ENCODE data around the gene INKA1. TPM values are rescaled to one million over a fixed set of nuclear protein-coding genes. Genes with fewer than 3 reads are reported as not detected.
"Not testable (repeated sequence)": the region's sequence is repeated elsewhere in the genome, so short reads cannot be mapped to it uniquely, and the experiment has no call there.

Gene INKA1
- total RNA-seq, 1 donor from 2014 or later: 1.7 TPM

DNA sequence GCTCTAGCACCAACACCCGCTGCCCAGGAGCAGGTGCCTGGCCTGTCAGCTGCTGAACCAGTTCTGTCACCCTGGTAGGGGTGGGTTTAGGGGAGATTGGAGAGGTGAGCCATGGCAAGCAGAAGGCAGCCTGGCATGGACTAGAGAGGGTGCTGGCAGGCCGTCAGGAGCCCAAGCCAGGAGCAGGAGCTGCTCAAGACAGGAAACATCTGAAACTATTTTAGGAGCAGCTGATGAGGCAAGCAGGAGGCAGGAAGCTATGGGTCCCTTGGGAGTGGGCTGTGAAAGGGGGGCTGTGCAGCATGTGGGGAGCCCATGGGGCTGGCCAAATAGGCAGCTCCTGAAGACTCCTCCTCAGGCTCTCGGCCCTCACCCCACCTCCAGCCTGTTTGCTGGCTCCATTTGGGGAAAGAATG is 2.3 kb downstream of the INKA1 start:
- ATAC-seq: peak; percentile 72
- intact Hi-C loops (cut with micrococcal nuclease): no loop called here
- DNase-seq: peak; percentile 92

DNA sequence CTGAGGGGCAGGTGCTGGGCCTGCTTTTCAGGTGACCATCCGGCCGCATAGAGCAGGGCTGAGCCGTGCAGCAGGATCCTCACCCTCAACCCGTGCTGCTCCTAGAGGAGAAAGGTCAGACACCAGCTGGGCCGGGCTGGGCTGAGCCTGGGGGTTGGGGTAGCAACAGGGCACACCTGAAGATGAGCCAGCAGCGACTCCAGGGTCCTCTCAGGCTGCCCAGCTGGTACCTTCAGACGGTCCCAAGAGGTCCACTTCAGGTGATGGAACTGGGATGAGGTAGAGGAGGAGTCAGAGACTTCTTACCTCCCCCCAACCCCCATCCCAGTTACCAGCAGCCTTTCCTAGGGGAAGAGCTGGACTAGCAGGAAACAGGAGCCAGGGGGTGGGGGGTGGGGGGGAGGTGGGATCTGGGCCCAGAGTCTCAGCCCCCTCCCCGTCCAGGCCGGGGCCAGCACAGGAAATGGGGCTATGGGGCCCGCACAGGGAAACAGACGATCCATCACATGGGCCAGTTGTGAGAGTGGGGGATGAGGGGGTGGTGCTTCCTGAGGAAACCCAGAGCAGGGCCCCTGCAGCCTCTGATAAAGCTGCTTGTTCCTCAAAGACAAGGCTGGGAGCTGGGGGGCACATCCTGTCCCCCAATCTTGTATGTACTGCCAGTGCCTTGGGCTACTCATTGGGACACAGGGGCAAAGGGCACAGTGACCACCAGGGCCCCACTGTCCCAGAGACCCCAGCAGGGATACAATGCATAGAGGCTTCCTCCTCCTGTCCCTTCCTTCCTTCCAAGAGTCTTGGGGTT is 3.0 kb downstream of the INKA1 start:
- ATAC-seq: no peak
- intact Hi-C loops (cut with micrococcal nuclease): no loop called here

DNA sequence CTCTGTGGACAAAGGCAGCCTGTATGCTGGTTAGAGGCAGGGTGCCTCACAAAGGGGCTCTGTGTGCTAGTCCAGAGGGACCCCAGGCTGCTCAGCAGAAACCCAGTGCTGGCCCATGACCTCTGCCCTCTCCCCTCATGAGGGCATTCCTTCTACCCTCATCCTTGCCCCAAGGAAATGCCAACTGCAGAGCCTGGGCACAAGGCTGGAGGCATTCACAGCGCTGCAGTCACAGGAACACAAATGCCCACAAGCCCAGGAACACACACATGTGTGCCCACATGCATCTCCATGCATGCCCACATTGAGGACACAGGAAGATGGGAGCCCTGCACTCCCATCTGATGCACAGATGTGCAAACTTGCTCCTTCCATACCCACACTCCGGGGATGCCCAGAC is 3.8 kb downstream of the INKA1 start:
- DNase-seq (no peak), ATAC-seq (no peak)
- intact Hi-C loops (cut with micrococcal nuclease): no loop called here

More for the DNA sequence above, 3.0 kb downstream of the INKA1 start:
- peak; percentile 40 for DNase-seq

DNA sequence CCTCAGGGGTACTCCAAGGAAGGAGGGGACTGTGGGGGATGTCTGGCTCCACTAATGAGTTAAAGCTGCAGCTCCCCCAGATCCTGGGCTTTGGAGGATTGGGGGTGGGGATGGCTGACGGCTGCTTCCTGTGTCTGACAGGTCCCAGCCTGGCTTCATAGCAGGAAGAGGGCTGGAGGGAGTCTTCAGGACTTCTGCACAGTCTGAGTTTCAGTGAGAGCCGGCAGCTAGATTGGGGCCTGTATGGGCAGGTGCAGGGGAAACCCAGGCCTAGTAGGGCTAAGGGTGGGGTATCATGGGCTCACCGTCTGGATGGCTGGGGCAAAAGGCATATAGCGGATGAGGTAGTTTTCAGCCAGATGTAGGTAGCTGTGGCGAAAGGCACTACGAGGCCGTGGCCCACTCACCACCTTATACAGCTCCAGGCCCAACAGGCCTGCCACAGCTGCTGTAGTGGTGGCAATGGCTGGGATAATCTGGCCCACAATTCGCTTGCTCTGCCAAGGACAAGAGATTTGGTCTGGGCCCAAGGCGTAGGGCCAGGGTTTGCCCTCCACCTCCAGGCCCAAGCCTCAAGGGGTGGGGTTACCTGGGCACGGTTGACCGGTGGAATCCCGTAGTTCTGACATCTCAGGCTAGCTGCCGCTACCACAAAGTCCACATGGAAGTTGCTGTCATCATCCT is 4.5 kb downstream of the INKA1 start:
- intact Hi-C loops (cut with micrococcal nuclease): no loop called here
- peak; percentile 35 for DNase-seq
- ATAC-seq: no peak

DNA sequence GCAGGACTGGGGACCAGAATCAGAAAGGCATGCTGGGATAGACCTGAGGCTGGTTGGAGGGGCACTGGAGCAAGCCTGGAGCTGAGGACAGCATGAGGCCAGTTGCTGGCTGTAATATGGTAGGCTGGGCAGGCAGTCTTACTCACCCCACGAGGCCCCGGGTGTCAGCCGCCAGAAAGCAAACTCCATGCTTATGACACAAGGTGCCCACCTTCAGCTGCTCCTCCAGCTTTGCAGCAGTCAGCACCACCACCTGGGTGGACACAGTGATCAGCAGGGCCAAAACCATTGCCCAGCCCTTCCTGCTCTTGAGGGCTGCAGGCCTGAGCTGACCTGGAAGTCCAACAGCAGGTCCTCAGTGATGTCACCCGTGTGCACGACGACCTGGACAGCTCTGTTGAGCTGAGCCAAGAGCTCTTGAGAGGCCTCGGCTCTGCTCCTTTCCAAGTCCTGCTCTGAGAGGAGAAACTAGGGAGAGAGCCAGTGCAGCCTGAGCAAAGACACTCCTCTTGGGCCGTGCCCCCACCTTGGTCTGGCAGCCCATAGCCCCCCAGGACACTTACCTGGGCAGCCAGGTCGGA is 9.9 kb downstream of the INKA1 start:
- peak; percentile 68 for ATAC-seq
- intact Hi-C loops (cut with micrococcal nuclease): no loop called here
- peak; percentile 37 for DNase-seq

DNA sequence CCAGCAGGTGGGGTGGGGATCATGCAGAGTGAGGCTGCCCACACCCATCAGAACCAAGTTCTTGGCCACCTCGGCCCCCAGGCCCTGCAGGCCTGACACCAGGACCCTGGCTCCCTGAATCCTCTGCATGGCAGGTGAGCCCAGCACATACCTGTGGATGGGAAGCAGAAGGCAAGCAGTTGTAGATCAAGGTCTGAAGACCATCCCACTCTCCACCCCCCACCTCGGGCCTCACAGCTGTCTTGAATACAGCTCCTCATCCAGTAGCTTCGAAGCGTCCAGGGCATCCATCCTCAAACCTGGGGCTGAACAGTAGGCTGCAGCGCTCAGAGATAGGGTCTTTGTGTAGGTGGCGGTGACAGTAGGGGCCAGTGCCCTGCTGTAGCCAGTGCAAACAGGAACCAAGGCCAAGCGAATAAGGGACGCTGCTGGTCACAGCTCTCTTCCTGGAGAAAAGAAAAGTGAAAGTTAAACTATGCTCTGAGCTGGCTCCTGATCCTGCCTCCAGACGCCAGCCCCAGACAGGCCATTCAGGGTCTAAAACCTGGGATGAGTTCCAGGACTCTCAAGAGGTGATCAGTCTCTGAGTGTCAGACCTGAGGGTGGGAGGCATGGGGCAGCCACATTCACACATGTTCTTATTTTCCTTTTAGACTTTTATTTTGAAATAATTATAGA is 10.6 kb downstream of the INKA1 start, which contains the start of gene UBA7:
UBA7 (minus strand) TSS at position 457 of the 678 bp plus-strand sequence; CDS start at position 291, 166 bp downstream.
- intact Hi-C loops (cut with micrococcal nuclease): no loop called here
- peak; percentile 74 for DNase-seq
- ATAC-seq: peak; percentile 95

DNA sequence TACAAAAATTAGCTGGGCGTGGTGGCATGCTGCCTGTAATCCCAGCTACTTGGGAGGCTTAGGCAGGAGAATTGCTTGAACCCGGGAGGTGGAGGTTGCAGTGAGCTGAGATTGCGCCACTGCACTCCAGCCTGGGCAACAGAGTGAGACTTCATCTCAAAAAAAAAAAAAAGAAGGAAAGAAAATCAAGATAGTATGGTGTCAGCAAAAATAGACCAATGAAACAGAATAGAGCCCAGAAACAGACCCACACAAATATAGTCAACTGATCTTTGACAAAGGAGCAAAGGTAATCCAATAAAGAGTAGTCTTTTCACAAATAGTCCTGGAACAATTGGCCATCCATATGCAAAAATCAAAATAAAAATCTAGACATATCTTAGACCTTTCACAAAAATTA is 20.1 kb downstream of the INKA1 start:
- intact Hi-C loops (cut with micrococcal nuclease); ATAC-seq: not testable (repeated sequence)

DNA sequence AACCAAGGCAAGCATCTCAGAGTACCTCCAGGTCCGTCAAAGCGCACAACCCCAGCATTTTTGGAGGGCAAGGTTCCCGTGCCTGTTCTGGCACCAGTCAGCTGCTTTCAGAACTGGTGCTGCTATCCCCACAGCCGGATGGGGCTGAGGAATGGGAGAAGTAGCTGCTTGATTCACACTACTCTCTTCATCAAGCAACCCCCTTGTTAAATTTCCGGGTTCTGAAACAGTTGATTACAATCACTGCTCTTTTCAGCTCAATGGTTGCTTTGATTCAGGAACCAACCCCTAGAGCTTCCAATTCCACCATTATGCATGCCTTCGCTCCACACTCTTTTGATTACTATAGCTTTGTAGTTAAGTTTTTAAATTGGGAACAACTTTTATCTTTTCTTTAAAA is 23.0 kb downstream of the INKA1 start:
- DNase-seq (no peak), ATAC-seq (no peak)
- intact Hi-C loops (cut with micrococcal nuclease): no loop called here

More for the DNA sequence above, 20.1 kb downstream of the INKA1 start:
- not testable (repeated sequence) for DNase-seq

DNA sequence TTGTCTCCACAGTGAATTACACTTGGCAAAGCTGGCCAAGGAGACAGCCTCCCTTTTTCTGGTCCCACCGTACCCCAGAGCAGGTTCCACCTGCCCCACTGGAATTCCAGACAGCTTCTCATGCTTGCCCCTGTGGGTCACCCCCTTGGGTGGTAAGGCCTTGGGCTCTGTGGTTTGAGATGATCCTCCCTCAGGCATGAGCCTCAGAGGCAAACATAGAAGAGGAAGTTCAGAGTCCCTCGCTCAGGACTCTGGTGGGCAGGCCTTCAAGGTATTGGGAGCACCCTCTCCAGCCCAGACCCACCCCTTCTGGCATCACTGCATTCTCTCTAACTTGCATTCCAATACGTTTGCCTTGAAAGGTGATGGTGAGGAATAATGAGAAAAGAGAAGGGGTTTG is 28.3 kb downstream of the INKA1 start:
- DNase-seq (no peak), ATAC-seq (no peak)
- intact Hi-C loops (cut with micrococcal nuclease): no loop called here

DNA sequence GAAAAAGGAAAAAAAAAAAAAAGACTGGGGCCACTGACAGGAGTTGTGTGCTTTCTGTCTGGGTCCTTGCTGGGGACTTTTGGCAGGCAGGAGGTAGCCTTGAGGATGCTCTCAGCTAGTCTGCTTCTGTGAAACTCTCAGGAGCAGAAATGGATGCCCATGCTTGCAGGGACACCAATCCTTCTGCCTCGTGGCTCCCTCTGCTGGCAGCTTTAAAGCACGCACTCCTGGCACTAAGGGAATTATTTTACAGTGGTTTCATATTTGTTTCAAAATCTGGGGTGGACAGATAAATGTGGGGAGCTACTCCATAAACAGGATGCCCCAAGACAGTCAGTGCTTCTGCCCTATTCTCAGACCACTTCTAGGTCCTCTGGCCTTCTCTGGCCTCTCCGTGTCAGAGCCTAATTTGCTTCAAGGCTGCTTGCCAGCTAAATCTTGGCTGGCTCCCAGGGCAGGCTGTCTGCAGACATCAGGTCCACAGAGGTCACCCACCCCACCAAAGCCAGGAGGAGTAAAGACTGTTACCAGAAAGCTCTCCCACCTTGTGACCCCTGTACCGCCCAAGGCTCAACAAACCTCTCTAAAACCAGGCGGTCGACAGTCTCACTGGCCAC is 36.2 kb downstream of the INKA1 start:
- intact Hi-C loops (cut with micrococcal nuclease): no loop called here
- DNase-seq (peak; percentile 87), ATAC-seq (peak; percentile 90)

DNA sequence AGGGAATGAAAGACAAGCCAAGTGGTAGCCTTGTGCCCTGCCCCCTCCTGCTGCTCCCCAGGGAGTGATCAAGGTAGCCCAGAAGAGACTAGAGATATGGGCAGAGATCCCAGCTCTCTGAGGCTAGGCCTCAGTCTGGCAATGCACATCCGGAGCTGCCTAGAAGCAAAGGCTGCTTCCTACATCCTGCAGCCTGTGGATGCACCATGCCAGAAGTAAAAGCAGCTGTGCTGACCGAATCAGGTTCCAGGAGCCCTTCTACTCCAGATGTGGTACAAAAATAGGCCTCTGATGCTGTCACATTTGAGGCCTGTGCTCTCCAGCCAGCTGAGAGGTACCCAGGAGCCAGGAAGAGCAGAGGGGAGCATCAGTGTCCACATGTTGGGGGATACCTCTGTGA is 37.3 kb downstream of the INKA1 start:
- ATAC-seq (peak; percentile 5), DNase-seq (no peak)
- intact Hi-C loops (cut with micrococcal nuclease): loop anchor here (5.0 kb wide), 1 partner anchor 38 kb away; the partner anchor contains the start of gene INKA1

DNA sequence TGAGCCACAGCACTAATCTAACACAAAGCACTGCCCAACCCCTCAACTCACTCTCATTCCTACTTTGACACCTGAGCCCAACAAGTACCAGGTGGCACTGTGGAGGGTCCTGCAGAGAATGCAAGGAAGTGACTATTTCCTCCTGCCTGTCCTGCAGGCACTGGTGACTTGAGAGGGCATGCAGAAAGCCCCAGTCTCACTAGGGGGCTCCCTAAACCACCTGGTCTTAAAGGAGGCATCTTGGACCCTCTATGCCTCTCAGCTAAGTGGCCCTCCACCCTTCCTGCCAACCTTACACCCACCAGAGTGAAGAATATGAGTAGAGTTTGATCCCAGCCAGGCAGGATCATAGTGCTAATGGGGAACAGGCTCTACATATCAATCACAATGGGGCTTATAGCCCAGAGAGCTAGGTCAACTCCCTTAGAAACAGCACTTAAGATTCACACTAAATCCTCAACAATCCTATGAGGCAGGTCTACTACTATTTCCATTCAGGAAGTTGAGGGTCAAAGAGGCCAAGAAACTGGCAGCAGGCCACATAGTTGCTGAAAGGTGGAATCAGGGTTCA is 38.1 kb downstream of the INKA1 start:
- ATAC-seq (no peak), DNase-seq (no peak)
- intact Hi-C loops (cut with micrococcal nuclease): loop anchor here (5.0 kb wide), 1 partner anchor 39 kb away; the partner anchor contains the start of gene INKA1

DNA sequence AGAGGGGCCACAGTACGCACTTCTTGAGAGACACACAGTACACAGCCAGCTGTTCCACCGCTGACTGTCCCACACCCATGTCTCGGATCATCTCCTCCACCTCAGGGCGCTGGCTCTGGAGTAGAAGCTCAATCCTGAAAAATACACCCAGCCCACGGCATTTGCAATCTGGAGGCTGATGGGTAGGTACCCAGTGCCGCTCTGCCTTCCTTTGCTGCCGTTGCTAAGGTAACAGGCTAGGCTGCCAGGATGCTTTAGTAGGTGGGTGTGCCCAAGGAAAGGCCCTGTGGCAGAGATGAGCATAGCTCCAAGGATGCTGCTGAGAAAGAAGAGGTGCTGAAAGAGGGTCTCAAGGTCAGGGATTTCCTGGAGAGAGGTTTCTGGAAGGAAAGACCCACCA is 38.7 kb downstream of the INKA1 start:
- ATAC-seq: no peak
- intact Hi-C loops (cut with micrococcal nuclease): loop anchor here (5.0 kb wide), 1 partner anchor 40 kb away; the partner anchor contains the start of gene INKA1
- DNase-seq: no peak

DNA sequence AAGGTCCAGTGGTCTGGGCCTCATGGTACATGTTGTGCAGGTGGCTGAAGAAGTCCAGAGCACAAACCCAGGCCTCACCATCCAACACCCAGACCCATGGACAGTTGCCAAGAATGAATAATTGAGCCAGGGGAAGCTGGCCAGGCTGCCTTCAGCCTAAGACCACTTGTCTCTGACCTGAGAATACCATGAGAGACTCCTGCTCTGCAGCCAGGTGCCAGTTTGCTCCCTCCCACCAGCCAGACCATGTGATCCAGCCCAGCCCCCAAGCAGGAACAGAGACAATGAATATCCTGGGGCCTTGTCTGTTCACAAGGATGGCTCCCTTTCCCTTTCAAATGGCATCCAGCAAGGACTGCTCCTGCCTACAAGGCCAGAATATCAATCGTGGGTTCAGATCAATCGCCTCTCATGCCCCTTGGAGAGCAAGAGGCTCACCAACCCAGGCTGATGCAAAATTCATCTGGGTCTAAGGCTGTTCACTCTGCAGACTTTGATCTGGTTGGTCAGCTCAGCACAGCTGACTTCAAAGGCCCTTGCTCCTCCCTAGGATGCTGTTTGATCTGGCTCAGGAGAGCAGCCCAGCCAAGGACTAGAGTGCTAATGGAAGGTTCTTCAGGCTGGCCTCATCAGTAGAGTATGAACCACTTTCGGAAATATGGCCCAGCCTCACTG is 39.9 kb downstream of the INKA1 start:
- ATAC-seq: peak; percentile 38
- DNase-seq: peak; percentile 30
- intact Hi-C loops (cut with micrococcal nuclease): loop anchor here (5.0 kb wide), 1 partner anchor 41 kb away; the partner anchor contains the start of gene INKA1

DNA sequence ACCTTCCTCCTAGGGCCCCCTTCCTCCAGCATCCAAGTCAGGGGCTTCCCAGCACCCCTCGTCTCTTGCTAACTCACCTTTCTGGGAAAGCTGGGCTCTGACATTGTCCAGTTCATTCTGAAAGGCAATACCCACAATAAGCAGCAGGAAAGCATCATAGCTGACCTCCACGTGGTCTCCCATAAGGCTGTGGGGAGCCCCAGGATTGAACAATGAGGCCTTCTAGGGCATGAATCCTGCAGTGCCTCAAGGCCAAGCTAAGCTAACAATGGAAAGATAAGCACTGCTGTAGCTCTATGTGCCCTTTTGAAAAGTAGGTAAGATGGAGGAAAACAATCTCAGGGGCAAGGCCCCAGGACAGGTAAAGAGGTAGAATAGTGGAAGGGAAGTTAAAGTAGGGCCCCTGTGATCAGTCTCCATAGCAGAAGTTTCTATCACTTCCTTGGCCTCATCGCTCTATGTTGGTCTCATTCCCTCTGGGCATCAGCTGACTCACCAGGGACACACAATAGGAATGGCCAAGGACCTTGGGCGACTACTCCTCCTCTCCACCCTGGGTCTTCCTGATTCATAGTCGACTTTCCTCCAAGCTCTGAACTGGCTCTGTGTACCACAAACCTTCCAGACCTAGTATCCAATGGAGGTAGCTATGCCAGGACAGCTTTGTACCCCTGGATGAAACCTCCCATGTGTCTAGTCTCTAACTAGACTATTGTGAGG is 41.6 kb downstream of the INKA1 start:
- ATAC-seq: no peak
- intact Hi-C loops (cut with micrococcal nuclease): loop anchor here (5.0 kb wide), 1 partner anchor 42 kb away; the partner anchor contains the start of gene INKA1

DNA sequence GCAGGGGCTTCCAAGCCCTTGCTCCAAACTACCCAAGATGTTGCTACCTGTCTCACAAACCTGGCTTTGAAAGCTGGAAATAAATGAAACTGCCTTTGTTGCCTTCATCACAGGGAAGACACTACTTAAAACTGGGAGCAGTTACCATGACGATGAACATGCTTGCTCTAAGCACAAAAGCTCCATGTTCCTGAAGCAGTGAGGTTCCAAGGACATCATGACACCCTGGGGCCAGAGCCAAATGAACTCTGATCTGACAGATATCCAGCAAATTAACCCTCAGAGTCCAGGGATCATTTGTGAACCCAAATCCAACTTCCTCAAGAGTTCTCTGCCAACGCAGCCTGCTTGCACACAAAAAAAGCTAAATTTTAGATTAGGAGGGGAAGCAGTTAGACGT is 42.6 kb downstream of the INKA1 start:
- ATAC-seq (no peak), DNase-seq (no peak)
- intact Hi-C loops (cut with micrococcal nuclease): no loop called here

More for the DNA sequence above, 41.6 kb downstream of the INKA1 start:
- no peak for DNase-seq
